HFF-Myc (cell line): ENCODE data around the gene RBM12.

Source experiments
- DNase-seq: peaks from one replicate; pipeline ENCODE4 v3.0.0-alpha.2; 2011; ENCODE audit warnings: low read depth; ENCODE audit errors: extremely low read depth
- H3K4me3 ChIP-seq: replicated peaks from 2 replicates; pipeline ENCODE4 v1.5.1; 2011; ENCODE audit warnings: low read depth, mild to moderate bottlenecking, control low read depth, low read length
- TF ChIP-seq, protein P1 (sequence below): IDR thresholded peaks from 2 replicates; pipeline ENCODE4 v1.5.1; 2012; ENCODE audit warnings: mild to moderate bottlenecking, low read depth, low read length, control low read depth; ENCODE audit errors: missing control alignments

RBM12 gene

DNA sequence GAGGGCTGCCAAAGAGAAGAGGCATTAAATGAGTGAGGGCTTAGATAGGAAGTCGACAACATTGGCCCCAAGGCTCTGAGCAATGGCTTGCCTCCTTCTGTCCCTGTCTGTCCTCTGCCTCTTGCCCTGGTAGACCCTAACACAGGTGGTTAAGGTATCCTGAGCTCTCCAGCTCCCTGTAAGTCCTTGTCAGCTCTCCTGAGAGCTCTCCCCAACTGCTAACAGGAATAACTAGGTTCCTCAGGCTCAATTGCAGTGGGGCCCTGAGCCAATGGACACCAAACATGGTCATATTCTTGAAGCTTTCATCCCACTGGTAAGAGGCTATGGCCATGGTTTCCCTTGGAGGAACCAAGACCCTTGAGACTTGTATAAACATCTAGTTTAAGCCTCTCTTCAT, 5.0 kb upstream of the RBM12 start:
- TF ChIP-seq, protein P1, sequence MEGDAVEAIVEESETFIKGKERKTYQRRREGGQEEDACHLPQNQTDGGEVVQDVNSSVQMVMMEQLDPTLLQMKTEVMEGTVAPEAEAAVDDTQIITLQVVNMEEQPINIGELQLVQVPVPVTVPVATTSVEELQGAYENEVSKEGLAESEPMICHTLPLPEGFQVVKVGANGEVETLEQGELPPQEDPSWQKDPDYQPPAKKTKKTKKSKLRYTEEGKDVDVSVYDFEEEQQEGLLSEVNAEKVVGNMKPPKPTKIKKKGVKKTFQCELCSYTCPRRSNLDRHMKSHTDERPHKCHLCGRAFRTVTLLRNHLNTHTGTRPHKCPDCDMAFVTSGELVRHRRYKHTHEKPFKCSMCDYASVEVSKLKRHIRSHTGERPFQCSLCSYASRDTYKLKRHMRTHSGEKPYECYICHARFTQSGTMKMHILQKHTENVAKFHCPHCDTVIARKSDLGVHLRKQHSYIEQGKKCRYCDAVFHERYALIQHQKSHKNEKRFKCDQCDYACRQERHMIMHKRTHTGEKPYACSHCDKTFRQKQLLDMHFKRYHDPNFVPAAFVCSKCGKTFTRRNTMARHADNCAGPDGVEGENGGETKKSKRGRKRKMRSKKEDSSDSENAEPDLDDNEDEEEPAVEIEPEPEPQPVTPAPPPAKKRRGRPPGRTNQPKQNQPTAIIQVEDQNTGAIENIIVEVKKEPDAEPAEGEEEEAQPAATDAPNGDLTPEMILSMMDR = no peak
- no peak overlapping the region for H3K4me3 ChIP-seq
- no peak for DNase-seq

DNA sequence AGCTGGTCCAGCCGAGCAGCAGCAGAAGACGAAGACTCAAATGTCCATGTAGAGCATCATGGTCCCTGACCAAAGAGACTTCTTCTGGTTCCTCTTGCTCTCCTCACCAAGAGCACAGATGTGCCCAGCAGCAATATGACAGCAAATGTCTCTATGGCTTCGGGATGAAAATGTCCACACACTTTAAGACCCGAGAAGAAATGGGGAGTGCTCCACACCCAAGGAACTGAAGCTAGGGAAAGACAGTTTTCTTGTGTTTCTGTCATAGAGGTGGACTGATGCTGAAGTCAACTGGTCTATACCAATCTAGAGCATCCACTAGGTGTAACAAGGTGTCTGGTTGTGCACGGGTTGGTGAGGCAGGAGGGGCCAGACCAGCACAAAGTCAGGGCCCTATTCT, 4.5 kb upstream of the RBM12 start:
- TF ChIP-seq, protein P1 = no peak
- no peak for DNase-seq

DNA sequence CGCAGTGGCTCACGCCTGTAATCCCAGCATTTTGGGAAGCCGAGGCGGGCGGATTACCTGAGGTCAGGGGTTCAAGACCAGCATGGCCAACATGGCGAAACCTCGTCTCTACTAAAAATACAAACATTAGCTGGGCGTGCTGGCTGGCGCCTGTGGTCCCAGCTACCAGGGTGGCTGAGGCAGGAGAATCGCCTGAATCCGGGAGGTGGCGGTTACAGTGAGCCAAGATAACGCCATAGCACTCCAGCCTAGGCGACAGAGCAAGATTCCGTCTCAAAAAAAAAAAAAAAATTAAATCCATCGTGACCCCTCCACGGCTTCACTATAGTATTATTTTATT, 1.2 kb upstream of the RBM12 start:
- DNase-seq = no peak
- TF ChIP-seq, protein P1 = no peak
- no peak overlapping the region for H3K4me3 ChIP-seq

More for the DNA sequence above, 4.5 kb upstream of the RBM12 start:
- H3K4me3 ChIP-seq = no peak overlapping the region

DNA sequence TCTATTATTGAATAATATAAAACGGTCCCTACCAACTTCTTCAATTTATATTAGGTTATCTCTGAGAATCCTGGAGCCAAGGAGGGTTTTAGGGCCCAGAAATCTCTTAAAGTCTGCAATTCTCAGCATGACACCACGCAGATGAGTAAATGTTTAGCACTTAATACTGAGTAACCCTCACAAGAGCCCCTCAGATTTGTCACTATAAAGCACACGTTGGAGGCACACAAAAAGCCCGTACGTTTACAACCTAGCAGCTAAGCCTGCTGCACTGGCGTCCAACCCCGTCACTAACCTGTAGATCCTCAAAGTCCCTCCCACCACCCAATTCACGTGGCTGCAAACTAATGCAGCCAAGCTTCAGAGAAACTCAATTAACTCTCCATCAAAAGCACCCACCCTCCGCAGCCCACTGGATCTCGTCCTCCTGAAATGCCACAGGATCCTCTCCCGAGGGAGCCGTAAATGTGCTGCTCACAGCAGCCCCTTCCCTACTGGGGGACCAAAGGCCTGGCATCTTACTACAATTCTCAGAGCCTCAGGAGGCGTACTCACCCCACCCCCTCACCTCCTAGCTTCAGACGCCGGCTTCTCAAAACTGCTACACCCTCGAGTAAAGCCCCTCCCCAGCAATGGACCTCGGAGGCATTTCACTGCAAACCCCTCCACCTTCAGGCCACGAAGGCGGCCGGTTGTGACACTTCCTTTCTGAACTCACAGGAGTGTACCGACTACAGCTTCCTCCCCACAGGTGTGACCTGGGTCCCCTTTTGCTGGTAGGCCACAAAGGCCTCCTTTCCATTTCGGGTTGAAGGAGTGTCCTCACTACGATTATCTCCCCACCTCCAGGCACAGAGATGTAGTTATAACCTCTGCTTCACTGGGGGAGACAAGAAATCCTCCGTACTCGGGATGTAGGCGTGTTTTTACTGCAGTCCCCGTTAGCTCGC, 909 bp downstream of the RBM12 start:
- TF ChIP-seq, protein P1 = no peak
- DNase-seq = peak; percentile 11
- peak overlapping the region; percentile 99 for H3K4me3 ChIP-seq

DNA sequence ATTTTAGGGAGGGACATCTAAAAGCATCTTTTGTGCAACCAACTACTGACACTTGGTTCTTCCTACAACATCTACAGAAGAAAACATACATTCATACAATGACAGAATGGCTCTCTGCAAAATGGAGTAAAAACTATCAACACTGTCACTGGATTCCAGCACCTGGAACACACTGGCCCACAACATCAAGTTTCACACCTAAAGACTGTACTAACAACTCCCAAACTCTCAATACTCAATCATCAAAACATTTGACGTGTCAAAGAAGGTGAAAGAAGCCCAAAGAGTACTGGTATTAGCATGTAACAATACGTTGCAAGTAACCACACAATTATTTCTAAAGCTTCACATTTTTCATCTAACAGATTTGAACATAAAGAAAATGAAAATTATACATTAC, 2.1 kb downstream of the RBM12 start:
- H3K4me3 ChIP-seq = peak overlapping the region; percentile 99
- DNase-seq = no peak
- TF ChIP-seq, protein P1 = no peak

DNA sequence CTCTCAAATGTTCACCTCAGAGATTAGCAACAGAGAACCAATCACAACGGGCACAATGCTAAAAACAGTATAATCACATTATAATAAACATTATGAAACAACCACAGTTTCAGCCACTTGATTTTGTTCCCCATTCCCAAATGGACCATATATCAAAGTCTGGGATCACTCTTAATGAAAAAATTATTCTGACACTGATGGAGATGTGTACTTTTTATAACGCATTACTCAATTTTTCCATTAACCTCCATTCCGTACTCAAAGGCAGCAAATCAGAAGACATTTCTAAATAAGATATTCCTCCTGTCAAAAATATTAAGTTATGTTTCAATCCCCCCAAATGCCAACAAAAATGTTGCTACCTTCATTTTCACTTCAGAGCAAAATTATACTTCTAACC, 2.8 kb downstream of the RBM12 start:
- H3K4me3 ChIP-seq = peak overlapping the region; percentile 99
- DNase-seq = no peak
- TF ChIP-seq, protein P1 = no peak
